HG03108 (cell line): ENCODE data around the gene SPIB.

Experiments
- ATAC-seq: cut with Tn5 transposase; IDR thresholded peaks from one replicate; pipeline ENCODE4 v1.9.1; 2021; ENCODE audit warnings: moderate library complexity; ENCODE audit not compliant: unreplicated experiment

SPIB gene

GRCh38 chr19:50418176-50419021 lies at the start of gene SPIB:
SPIB (plus strand) TSS chr19:50418938; CDS start chr19:50418963, 25 bp downstream.
- ATAC-seq, result no peak

- ATAC-seq, result no peak
These were observed 46.7 kb upstream of the SPIB start for GRCh38 chr19:50371914-50372475.

DNA sequence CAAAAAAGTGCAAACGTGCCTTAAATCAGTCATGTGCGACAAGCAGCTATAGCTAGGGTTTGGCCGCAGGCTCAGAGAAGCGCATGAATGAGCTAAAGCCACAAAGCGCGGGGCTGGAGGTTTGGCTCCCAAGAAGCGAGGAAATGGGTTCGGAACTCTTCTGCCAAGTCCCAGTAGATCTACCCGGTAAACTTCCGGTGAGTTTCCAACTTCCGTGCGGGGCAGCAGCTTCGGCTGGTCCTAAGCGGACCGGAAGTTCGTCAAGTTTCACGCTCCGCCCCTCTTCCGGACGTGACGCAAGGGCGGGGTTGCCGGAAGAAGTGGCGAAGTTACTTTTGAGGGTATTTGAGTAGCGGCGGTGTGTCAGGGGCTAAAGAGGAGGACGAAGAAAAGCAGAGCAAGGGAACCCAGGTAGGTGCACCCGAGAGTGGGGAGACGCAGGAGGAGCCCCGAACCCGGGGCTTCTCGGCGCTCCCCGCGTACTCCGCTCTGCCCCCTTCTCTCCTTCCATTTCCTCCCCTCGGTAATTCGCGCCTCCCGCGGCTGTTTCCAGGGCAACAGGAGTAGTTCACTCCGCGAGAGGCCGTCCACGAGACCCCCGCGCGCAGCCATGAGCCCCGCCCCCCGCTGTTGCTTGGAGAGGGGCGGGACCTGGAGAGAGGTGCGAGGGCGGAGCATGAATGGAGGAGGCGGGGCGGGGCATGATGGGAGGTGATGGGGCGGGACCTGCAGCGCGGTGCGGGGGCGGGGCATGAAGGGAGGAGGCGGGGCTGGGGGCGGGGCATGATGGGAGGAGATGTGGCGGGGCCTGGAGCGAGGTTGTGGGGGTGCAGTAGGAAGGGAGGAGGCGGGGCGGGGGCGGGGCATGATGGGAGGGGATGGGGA lies 42.3 kb upstream of the SPIB start, which contains the start of gene NR1H2:
Gene NR1H2, plus strand, starts transcription at position 292 of the 885 bp plus-strand sequence. CDS start 1,149 bp downstream, outside the sequence.
- peak; percentile 86 for ATAC-seq

GRCh38 chr19:50377051-50377461 lies 41.7 kb upstream of the SPIB start:
- ATAC-seq, result no peak

- no peak for ATAC-seq
These were observed 41.2 kb upstream of the SPIB start for GRCh38 chr19:50377517-50377916.

- no peak for ATAC-seq
These were observed 40.4 kb upstream of the SPIB start for GRCh38 chr19:50378169-50378862.

DNA sequence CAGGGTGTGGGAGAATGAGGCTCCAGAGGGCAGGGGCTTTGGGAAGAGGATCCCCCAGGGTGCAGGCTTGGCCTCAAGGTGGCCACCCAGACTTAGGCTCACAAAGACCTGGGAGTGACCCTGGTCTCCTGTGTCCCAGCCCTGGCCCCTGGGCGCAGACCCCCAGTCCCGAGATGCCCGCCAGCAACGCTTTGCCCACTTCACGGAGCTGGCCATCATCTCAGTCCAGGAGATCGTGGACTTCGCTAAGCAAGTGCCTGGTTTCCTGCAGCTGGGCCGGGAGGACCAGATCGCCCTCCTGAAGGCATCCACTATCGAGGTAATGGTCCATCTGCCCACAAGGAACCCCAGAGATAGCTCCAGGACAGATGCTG lies 39.9 kb upstream of the SPIB start:
- no peak for ATAC-seq

DNA sequence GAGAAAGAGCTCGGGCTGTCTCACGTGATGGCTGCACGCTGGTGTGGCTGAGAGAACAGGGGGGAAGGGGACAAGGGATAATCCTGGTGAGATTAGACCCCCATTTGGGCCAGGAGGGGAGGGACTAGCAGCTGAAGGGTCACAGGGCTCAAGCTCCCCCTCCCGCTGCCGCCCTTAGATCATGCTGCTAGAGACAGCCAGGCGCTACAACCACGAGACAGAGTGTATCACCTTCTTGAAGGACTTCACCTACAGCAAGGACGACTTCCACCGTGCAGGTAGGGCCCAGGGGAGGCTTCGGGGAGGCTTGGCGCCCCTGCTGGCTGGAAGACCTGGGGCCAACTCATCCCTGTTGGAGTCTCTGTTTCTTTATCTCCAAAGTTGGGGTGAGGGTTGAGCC lies 39.1 kb upstream of the SPIB start:
- ATAC-seq, result no peak

GRCh38 chr19:50380137-50380536 lies 38.6 kb upstream of the SPIB start:
- no peak for ATAC-seq

- no peak for ATAC-seq
These were observed 38.0 kb upstream of the SPIB start for GRCh38 chr19:50380751-50381151.

- ATAC-seq, result no peak
These were observed 36.6 kb upstream of the SPIB start for GRCh38 chr19:50381881-50382729.

DNA sequence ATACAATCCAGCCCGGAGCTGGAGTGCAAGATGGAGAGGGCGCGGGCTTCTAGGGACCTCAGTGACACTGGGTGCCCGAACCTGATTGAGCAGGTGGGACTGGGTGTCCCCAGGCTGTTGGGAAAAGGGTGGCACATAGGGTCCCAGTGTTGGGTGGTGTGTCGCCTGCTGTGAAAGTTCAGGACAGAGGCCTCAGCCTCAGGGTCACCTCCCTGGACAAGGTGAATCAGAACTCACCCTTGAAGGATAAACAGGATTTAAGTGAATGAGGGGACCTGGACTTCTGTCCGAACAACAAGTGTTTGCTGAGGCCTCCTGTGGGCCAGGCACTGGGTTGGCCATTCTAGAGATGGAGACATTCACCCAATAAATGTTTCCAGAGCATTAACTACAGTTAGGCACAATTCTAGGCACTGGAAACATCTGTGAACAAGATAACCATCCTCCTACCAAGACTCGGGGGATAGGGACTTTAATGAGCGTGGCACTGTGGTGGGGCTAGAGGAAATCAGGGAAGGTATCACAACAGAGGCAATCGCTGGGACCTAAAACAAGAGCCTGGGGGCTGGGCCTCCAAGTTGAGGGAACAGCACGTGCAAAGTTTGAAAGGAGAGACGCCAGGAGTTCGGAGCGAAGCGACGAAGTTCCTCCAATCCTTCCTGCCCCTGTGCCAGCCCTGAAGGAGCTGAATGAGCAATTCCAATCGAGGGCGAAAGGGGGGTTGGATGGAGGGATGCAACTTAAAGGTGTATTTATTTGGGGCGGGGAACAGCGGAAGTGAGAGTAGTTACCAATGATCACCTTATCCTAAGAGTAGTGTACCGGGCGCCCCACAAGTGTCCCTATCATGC lies 35.5 kb upstream of the SPIB start:
- ATAC-seq, result no peak

DNA sequence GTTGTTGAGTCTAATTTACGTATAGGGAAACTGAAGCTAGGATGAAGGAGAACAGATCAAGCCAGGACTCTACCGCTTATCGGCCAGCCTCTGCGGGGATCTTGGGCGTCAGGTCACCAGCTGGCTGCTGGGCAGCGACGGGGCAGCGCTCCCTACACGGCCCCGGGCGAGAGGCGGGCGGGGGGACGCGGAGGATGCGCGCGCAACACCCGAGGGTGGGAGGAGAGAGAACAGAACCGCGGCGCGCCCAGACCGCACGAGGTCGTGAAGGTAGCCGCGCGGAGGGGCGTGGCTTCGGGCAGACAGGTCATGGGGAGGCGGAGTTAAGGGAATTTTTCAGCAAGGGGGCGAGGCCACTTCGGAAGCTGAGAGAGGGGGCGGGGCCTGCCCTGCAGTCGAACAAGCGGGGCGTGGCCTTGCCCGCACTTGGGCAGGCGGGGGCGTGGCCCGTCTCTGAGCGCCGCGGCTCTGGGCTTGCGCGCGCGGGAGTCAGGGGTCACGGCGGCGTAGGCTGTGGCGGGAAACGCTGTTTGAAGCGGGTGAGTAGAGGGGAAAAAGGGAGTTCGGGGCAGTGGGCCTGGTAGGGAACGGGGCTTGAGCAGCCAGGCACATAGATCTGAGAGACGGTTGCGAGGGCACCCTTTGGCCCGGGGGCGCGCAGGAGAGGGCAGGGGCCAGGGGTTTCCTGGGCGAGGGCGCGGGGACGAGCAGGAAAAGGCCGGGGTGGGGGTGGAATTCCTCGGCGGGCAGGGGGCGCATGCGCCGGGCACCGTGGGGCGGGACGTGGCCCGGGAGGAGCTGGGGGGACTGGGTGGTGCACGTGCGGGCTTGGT lies 34.7 kb upstream of the SPIB start, which contains the start of gene POLD1:
Gene POLD1, plus strand, starts transcription at position 496 of the 833 bp plus-strand sequence. CDS start 14,505 bp downstream, outside the sequence.
- ATAC-seq, result peak; percentile 78

- no peak for ATAC-seq
These were observed 33.8 kb upstream of the SPIB start for GRCh38 chr19:50384685-50385535.

DNA sequence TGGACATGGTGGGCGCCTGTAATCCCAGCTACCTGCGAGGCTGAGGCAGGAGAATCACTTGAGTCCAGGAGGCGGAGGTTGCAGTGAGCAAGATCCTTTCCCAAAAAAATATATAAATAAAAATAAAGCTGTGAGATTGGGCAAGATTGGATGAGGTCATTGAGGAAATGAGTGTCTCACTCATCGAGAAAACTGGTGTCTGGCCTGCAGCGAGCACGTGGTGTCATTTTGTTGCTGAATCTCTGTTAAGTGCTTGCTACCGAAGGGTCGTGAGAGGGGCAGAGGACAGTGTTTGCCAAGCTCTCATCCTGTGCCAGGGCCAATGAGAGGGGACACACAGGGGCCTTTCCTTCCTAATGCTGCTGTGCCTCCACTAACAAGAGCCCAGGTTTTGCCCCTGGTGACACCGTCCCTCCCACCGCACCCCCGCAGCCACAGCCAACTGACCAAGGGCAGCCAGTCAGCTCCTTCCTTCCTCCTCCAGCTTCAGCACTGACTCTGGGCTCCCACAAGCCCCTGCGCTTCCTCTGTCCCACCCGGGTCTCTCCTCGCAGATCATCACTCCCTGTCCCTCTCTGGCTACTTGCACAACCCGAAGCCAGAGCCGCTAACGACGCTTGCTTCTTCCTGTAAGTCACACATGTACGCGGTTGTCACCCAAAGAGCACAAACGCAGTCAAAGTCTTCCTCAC lies 31.4 kb upstream of the SPIB start:
- no peak for ATAC-seq

DNA sequence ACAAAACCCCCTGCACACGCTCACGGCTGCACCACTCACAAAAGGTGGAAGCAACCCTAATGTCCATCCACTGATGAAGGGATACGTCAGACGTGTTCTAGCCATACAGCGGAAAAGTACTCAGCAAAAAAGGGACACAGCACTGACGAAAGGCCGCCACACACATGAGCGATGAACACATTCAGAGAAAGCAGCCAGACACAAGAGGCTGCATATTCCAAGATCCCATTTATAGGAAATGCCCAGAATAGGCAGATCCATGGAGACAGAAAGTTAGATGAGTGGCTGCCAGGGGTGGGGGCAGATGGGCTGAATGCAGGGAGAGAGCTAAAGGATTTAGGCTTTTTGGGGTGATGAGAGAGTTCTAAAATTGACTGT lies 30.9 kb upstream of the SPIB start:
- no peak for ATAC-seq
